ENCODE results near the gene CLASP1. TPM values are rescaled to one million over a fixed set of nuclear protein-coding genes. Genes with fewer than 3 reads are reported as not detected.
"Not testable (repeated sequence)": the region's sequence is repeated elsewhere in the genome, so short reads cannot be mapped to it uniquely, and the experiment has no call there.

CLASP1 gene
- 58.3 TPM for total RNA-seq
- long read RNA-seq, partial matches to known transcripts, result 17 of 37 reads
- long read RNA-seq, other reads (novel, unspliced or antisense), result 20 of 37 reads

DNA sequence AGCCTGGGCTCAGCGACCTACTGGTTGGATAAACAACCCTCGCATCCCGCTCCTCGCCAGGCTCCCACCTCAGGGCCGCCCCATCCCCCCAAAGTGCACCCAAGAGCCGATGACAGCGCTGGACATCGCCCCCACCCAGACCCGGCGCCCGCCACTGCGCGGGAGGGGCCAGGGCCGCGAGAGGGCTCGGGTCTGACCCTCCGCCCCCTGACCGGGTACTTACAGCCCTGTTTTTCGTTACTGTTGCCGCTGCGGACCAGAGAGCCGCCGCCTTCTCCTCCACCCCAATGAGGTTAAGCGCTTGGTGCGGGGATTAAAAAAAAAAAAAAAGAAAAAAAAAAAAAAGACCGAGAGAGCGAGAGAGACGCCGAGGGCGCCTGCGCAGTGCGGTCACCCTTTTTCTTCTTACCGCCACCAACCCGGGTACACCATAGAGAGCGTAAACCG, at the start of gene CLASP1:
Gene CLASP1, minus strand, starts transcription at position 314 of the 447 bp plus-strand sequence. CDS start 43,567 bp downstream, outside the sequence.
- intact Hi-C loops (cut with DNase I), result loop anchor here (5.0 kb wide), 2 partner anchors 52 to 117 kb away; partner anchors contain the start of gene RNU4ATAC
- DNase-seq (no peak), ATAC-seq (ENCODE audit: poor library complexity) (peak; percentile 59)

DNA sequence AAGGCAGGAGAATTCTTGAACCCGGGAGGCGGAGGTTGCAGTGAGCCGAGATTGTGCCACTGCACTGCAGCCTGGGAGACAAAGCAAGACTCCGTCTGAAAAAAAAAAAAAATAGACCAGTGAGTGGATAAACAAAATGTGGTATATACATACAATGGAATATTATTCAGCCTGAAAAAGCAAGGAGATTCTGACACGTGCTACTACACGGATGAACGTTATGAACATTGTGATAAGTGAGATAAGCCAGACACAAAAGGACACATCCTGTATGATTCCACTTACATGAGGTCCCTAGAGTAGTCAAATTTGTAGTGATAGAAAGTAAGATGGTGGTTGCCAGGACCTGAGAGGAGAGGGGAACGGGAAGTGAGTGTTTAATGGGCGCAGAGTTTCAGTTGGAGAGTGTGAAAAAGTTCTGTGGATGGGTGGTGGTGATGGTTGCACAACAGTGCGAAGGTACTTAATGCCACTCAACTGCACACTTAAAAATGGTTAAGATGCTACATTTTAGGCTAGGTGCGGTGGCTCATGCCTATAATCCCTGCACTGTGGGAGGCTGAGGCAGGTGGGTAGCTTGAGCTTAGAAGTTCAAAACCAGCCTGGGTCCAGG, 49.2 kb upstream of the CLASP1 start:
- intact Hi-C loops (cut with DNase I), result no loop called here
- DNase-seq (no peak), ATAC-seq (ENCODE audit: poor library complexity) (no peak)

DNA sequence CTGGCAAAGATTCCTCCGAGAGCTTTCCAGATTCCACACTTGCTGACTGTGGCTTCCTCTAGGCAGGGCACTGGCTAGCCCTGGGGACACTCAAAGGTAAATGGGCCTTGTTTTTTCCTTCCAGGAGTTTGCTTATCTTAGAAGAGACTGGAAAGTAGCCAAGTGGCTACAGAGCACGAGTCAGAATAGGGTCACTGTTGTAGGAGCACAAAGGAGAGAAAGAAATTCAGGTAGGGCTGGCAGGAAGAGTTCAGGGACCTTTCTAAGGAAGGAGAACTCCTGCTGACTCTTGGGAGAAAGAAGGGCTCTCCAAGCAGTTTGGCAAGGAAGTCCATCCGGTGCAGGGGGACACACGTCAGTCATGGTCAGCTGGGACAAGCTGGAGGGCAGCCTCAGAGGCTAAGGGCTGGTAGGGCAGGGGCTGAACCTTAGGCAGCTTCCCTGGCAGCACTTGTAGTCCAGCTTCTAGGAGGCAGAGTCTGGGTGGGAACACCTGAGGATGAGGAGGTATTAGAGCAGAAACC, 47.9 kb upstream of the CLASP1 start:
- DNase-seq (no peak), ATAC-seq (ENCODE audit: poor library complexity) (no peak)
- intact Hi-C loops (cut with DNase I), result no loop called here

DNA sequence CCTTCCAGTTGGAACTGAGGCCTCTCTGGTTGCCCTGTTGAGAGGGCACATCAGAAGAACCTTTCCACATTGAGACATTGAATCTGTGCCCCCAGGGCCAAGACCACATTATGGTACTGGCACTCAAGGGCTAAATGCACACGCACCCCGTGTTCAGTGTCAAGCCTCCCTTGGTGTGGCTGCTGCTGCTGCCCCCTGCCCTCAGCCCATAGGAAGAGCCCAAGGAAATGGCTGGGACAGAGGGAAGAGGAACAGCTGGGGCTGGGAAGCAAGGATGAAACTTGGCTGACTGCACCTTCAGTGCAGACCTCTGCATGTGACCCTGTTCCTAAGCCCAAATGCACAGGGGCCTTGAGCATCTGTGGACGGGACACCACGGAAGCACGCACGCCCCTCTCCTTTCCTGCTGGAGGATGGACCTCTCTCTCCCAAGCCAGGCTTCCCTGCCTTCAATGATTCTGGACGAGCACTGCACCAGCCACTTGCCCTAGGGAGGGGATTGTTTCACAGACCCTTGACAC, 47.2 kb upstream of the CLASP1 start:
- intact Hi-C loops (cut with DNase I), result no loop called here
- no peak for ATAC-seq (ENCODE audit: poor library complexity)

DNA sequence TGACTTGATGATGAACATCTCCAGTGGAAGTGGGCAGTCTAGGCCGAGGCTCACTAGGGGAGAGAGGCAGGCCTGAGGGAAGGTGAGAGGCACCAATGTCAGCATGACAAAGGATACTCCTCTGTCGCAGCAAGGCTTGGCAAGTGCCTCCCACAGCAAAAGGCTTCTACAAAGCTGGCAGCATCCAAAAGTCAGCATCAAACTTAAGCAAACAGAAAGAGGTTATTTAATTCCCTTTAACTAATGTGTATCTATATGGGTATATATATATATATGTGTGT, 45.8 kb upstream of the CLASP1 start:
- ATAC-seq (ENCODE audit: poor library complexity) (no peak), DNase-seq (no peak)
- intact Hi-C loops (cut with DNase I), result no loop called here

More for the DNA sequence above, 47.2 kb upstream of the CLASP1 start:
- DNase-seq, result no peak

DNA sequence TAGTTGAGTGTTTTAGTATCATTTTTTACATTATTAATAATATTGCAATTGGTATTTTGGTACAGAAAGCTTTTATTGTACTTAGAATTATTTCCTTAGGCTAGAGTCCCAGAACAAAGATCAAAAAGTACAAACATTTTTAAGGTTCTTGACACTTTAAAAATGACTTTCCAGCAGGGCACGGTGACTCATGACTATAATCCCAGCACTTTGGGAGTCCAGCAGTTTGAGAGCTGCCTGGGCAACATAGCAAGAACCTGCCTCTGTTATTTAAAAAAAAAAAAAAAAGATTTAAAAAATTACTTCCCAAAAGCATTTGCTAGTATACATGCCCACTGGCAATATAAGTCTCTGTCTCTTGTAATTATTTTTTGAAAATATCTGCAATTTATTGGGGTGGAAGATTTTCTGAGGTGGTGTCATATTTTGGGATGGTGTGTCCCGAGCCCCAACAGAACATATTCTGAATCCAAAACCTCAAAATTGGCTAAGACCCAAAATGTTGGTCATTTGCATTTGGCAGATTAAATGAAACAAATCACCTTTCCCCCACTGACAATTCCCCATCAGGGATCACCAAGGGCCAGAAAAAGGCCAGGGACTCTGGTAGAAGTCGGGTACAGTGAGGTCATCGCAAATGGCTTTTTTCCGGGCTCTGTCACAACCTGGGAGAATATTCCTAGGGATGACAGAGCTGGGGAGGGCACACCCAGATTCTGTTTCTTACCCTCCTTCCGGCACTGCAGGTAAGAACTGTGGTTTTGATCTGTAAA, 45.3 kb upstream of the CLASP1 start:
- ATAC-seq (ENCODE audit: poor library complexity) (no peak), DNase-seq (no peak)
- intact Hi-C loops (cut with DNase I), result no loop called here

DNA sequence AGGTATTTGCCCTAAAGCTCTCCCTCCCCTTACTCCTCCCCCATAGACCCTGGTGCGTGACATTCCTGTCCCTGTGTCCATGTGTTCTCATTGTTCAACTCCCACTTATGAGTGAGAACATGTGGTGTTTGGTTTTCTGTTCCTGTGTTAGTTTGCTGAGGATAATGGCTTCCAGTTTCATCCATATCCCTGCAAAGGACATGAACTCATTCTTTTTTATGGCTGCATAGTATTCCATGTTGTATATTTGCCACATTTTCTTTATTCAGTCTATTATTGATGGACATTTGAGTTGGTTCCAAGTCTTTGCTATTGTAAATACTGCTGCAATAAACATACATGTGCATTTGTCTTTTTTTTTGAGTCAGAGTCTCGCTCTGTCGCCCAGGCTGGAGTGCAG, 41.3 kb upstream of the CLASP1 start:
- DNase-seq; intact Hi-C loops (cut with DNase I); ATAC-seq (ENCODE audit: poor library complexity): not testable (repeated sequence)

DNA sequence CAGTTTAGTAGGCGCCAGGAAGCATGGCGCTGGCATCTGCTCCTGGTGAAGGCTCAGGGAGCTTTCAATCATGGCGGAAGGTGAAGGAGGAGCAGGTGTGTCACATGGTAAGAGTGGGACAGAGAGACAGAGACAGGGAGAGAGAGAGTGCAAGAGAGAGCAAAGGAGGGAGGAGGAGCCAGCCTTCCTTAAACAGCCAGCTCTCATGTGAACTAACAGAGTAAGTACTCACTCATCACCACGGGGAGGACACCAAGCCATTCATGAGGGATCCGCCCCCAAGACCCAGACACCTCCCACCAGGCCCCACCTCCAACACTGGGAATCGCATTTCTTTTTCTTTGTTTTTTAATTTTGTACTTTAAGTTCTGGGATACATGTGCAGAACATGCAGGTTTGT, 40.8 kb upstream of the CLASP1 start:
- intact Hi-C loops (cut with DNase I), result no loop called here
- ATAC-seq (ENCODE audit: poor library complexity), result no peak
- no peak for DNase-seq

DNA sequence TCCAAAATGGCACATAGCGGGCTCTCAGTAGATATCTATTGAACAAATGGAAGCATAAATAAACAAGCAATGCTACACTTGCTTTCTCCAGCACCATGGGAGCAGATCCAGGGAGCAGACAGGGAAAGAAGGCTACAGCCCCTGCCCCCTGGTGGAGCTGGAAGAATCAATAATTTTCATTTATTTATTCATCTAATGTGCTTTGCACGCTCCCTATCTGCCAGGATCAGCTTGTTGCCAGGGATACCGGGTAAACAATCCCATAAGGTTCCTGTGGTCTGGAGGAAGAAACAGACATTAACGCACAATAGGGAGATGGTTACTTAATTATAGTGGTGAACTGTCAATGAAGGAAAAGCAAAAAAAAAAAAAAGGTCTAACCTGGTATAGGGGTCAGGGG, 40.1 kb upstream of the CLASP1 start:
- intact Hi-C loops (cut with DNase I), result no loop called here
- DNase-seq (no peak), ATAC-seq (ENCODE audit: poor library complexity) (peak; percentile 68)

DNA sequence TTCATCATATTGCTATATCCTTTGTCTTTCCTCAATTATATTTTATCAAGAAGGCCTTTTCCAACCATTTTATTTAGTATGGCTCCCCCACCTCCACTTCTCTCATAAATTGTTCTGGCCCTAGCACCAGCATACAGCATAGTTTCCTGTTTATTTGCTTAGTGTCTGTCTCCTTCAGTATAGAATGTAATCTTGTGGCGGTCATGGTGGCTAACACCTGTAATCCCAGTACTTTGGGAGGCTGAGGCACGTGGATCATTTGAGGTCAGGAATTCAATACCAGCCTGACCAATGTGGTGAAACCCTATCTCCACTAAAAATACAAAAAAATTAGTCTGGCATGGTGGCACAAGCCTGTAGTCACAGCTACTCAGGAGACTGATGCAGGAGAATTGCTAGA, 39.6 kb upstream of the CLASP1 start:
- intact Hi-C loops (cut with DNase I), result no loop called here
- no peak for ATAC-seq (ENCODE audit: poor library complexity)
- no peak for DNase-seq

DNA sequence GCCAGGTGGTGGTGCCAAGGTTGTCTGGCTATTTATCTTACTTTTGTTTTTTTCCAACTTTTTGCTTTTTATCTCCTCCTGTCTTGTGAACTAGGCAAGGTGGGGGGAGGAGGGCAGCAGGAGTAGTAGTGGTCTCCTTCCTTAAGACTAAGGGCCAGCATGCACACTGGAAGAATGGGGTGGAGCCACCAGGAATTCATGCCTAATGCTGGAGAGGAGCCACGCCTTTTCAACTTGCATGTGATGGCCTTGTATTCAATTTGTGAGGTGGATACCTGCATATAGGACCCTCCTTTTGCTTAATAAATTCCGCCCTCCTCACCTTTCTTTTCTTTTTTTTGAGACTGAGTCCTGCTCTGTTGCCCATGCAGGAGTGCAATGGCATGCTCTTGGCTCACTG, 37.6 kb upstream of the CLASP1 start:
- intact Hi-C loops (cut with DNase I), result no loop called here
- ATAC-seq (ENCODE audit: poor library complexity), result no peak

DNA sequence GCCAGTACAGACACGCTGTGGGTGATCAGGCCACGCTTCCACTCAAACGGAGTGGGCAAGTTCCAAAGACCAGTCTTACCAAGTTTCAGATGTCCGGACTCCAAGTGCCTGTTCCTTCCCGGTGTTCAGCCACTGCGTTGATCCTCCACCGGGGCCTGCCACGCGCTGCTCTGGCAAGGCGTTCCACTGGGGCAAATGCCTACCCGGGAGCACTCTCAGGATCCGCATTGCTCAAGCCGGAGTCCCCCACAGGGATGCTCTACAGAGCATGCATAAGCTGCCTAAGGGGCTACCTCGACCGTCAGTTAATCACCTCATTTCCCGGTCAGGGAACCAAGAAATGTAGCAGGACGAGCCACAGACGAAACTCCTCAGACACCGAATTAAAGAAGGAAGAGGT, 37.0 kb upstream of the CLASP1 start:
- DNase-seq, result no peak
- ATAC-seq (ENCODE audit: poor library complexity), result no peak
- intact Hi-C loops (cut with DNase I), result no loop called here

More for the DNA sequence above, 37.6 kb upstream of the CLASP1 start:
- no peak for DNase-seq

DNA sequence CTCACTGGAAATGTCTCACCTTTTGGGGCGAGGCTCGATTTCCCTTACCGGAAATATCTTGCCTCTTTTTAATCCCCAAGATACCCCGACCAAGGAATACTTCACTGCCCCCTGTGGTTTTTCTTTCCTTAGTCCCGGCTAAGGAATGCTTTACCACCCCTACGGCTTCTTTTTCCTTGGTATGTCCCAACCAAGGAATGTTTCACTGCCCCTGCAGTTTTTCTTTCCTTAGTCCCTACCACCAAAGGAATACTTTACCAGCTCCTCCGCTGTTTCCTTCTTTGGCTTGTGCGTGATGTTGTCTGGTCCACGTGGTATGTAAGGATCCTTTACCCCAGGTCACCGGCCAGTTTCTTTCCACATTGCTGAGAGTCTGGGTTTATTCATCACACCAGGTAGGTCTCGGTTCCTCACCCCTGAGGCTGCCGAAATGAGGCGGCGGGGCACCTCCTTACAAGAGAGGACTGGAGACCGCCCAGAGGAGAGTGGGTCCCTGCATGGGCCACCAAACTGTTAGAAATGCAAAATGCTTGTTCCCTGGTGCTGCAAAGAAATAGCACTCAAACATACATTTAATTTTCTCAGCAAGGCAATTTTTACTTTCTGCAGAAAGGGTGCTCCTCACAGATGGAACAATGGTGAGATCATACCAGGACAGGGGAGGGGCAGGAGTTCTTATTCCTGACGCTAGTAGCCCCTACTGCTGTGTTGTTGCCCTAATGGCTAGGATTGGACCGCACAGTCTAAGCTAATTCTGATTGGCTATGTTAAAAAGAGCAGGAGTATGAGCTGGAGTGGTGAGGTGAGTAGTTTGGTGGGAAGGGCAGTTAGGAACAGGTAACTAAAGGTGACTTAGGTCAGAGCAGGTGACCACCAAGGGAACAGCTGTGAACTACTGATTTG, 33.4 kb upstream of the CLASP1 start:
- intact Hi-C loops (cut with DNase I), result no loop called here
- ATAC-seq (ENCODE audit: poor library complexity) (no peak), DNase-seq (no peak)

DNA sequence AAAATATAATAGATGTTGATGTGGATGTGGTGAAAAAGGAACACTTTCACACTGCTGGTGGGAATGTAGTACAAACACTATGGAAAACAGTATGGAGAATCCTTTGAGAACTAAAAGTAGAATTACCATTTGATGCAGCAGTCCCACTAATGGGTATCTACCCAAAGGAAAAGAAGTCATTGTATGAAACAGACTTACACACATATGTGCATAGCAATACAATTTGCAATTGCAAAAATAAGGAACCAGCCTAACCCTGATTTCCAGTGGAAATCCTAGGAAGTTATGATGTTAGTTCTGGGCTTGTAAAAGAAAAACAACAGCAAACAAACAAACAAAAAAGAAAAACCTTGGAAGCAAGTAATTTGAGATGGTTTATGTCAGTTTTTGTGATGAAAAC, 28.6 kb upstream of the CLASP1 start:
- DNase-seq, result no peak
- ATAC-seq (ENCODE audit: poor library complexity), result no peak
- intact Hi-C loops (cut with DNase I), result no loop called here

DNA sequence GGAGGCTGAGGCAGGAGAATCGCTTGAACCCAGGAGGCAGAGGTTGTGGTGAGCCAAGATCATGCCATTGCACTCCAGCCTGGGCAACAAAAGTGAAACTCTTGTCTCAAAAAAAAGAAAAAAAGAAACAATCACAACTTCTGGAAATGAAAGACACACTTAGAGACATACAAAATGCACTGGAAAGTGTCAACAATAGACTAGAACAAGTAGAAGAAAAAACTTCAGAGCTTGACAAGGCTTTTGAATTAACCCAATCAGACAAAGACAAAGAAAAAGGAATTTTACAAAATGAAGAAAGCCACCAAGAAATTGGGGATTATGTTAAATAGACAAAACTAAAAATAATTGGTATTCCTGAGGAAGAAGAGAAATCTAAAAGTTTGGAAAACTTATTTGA, 22.4 kb upstream of the CLASP1 start:
- ATAC-seq (ENCODE audit: poor library complexity); intact Hi-C loops (cut with DNase I); DNase-seq: not testable (repeated sequence)

DNA sequence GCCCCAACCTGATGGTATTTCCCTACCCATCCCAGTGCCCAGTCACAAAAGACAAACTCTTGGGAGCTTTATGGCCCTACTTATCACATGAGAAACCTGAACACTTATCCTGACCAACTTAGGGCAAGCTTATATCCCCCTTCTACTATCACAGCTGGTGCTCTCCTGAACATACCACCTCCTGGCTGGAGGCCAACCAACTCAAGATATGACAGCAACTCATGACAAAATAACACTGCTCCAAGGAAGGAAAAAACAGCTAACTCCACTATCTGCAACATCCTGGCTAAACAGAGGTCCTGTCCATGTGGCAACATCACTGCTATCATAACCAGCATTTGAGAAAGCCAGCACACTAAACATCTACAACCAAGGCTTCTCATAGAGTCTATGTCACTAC, 20.9 kb upstream of the CLASP1 start:
- DNase-seq (no peak), ATAC-seq (ENCODE audit: poor library complexity) (no peak)
- intact Hi-C loops (cut with DNase I), result no loop called here

DNA sequence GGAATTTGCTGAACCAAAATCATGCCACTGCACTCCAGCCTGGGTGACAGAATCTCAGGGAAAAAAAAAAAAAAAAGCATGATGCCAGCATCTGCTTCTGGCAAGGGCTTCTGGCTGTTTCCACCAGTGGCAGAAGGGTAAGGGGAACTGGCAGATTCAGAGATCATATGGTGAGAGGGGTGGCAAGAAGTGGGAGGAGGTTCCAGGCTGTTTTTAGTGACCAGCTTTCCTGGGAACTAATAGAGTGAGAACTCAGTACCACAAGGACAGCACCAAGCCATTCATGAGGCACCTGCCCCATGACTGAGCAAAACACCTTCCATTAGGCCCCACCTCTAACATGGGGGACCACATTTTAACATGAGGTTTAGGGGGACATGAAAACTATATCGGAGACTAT, 18.4 kb upstream of the CLASP1 start:
- ATAC-seq (ENCODE audit: poor library complexity) (no peak), DNase-seq (no peak)
- intact Hi-C loops (cut with DNase I), result no loop called here

DNA sequence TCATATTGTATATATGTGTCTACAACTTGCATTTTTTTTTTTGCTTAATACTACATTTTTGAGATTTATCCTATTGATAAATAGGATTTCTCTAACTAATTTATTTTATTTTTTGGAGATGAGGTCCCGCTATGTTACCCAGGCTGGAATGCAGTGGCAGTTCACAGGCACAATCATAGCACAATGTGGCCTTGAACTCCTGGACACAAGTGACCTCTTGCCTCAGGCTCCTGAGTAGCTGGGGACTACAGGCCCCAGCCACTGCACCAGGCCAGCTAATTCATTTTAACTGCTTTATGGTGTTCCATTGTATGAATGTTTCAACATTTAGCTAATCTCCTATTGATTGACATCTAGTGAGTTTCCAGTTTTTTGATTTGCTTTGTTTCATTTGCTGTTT, 16.8 kb upstream of the CLASP1 start:
- intact Hi-C loops (cut with DNase I), result no loop called here
- DNase-seq (no peak), ATAC-seq (ENCODE audit: poor library complexity) (no peak)

DNA sequence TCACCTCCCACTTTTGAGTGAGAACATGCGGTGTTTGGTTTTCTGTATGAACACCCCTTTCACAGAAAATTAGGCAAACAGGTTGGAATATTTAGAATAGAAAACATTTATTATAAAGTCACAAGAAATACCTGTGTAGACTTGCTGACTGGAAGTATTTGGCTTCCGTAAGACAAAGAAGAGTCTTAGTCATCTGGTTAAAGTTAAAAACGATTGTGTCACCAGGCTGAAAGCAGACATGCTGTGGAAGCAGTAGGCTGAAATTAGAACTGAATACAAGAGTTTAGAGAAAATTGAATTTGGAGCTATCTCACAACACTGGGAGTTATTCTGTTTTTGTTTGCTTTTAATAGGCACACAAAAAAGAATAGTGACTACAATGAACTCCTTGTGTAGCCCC, 16.2 kb upstream of the CLASP1 start:
- DNase-seq (no peak), ATAC-seq (ENCODE audit: poor library complexity) (peak; percentile 45)
- intact Hi-C loops (cut with DNase I), result no loop called here

All from Right ventricle myocardium superior (tissue), 1 donor.